Keratinocyte (primary cell): ENCODE data around the gene VWC2. TPM values are rescaled to one million over a fixed set of nuclear protein-coding genes. Genes with fewer than 3 reads are reported as not detected.

Experiments used
- DNase-seq: peaks from one replicate; pipeline ENCODE4 v3.0.0-alpha.2; 2011; ENCODE audit warnings: low read depth, missing footprints, low spot score
- FAIRE-seq: peaks from 2 replicates; lab custom pipeline; 2011; peaks lifted over from hg19 to GRCh38; lab: Jason Lieb, UNC
- H2AFZ ChIP-seq: 2 replicates; pipeline ENCODE4 v1.6.0; 2012; ENCODE audit warnings: low read length, control low read depth, inconsistent platforms; ENCODE audit not compliant: control insufficient read depth
- H3K27ac ChIP-seq: 2 replicates; pipeline ENCODE4 v1.5.1; 2011; ENCODE audit warnings: low read length; ENCODE audit not compliant: control insufficient read depth, insufficient read depth
- H3K27me3 ChIP-seq: 3 replicates; pipeline ENCODE4 v1.6.0; 2011; ENCODE audit warnings: low read length; ENCODE audit not compliant: control insufficient read depth, insufficient read depth; ENCODE audit errors: extremely low read depth
- H3K36me3 ChIP-seq, 2 experiments: 2 replicates in 1 of 2; 3 replicates in 1 of 2; pipeline ENCODE4 v1.5.1; 2011; ENCODE audit warnings: low read length in 2 of 2, mild to moderate bottlenecking in 1 of 2; ENCODE audit not compliant: control insufficient read depth in 2 of 2, insufficient read depth in 2 of 2; ENCODE audit errors: extremely low read depth in 1 of 2
- H3K4me1 ChIP-seq: 3 replicates; pipeline ENCODE4 v1.5.1; 2011; ENCODE audit warnings: low read length; ENCODE audit not compliant: control insufficient read depth, insufficient read depth; ENCODE audit errors: extremely low read depth
- H3K4me2 ChIP-seq: 3 replicates; pipeline ENCODE4 v1.6.0; 2011; ENCODE audit warnings: low read depth, low read length; ENCODE audit not compliant: control insufficient read depth, insufficient read depth; ENCODE audit errors: extremely low read depth
- H3K4me3 ChIP-seq, 3 experiments: fragments of 200-600 bp in 1 of 3; sonication (generic) in 1 of 3; 2 replicates in 2 of 3; 3 replicates in 1 of 3; pipeline ENCODE4 v1.5.1; 2011 to 2016; ENCODE audit warnings: low read length in 3 of 3, mild to moderate bottlenecking in 3 of 3, control low read depth in 2 of 3, inconsistent platforms in 1 of 3, low read depth in 1 of 3, mixed read lengths in 1 of 3, mixed run types in 1 of 3, moderate library complexity in 1 of 3; ENCODE audit not compliant: control insufficient read depth in 2 of 3, insufficient read depth in 2 of 3; ENCODE audit errors: extremely low read depth in 1 of 3
- H3K79me2 ChIP-seq: 2 replicates; pipeline ENCODE4 v1.6.0; 2012; ENCODE audit warnings: low read length; ENCODE audit not compliant: control insufficient read depth, insufficient read depth
- H3K9ac ChIP-seq: 3 replicates; pipeline ENCODE4 v1.6.0; 2011; ENCODE audit warnings: low read length; ENCODE audit not compliant: control insufficient read depth, insufficient read depth; ENCODE audit errors: extremely low read depth
- H3K9me1 ChIP-seq: 3 replicates; pipeline ENCODE4 v1.6.0; 2011; ENCODE audit warnings: low read length; ENCODE audit not compliant: control insufficient read depth, insufficient read depth; ENCODE audit errors: extremely low read depth
- H3K9me3 ChIP-seq: 2 replicates; pipeline ENCODE4 v1.5.1; 2012; ENCODE audit warnings: low read depth, low read length; ENCODE audit not compliant: control insufficient read depth
- H4K20me1 ChIP-seq: 3 replicates; pipeline ENCODE4 v1.6.0; 2011; ENCODE audit warnings: low read length; ENCODE audit not compliant: control insufficient read depth, insufficient read depth; ENCODE audit errors: extremely low read depth
- CTCF ChIP-seq, 3 experiments: IDR thresholded peaks in 1 of 3; conservative IDR thresholded peaks in 1 of 3; optimal IDR thresholded peaks in 1 of 3; 2 replicates in 2 of 3; 3 replicates in 1 of 3; pipeline versions ENCODE3 to v1.5.1; 2011; ENCODE audit warnings: low read length in 3 of 3, mild to moderate bottlenecking in 3 of 3, moderate library complexity in 2 of 3, control low read depth in 1 of 3, inconsistent platforms in 1 of 3; ENCODE audit not compliant: insufficient read depth in 2 of 3; ENCODE audit errors: extremely low read depth in 1 of 3
- EZH2 ChIP-seq: IDR thresholded peaks from one replicate; pipeline ENCODE4 v1.6.1; 2012; ENCODE audit warnings: inconsistent platforms, mild to moderate bottlenecking, low read length, moderate library complexity
- dilution Hi-C: fragments of 300-500 bp; cut with MboI; formaldehyde crosslinking; loops from one replicate; pipeline ENCODE4 v1.7.0; 2020; ENCODE audit warnings: low sequenced_read_pairs; ENCODE audit not compliant: extremely low pct_ligation_motif_present
- polyA plus RNA-seq, 5 experiments: library from polyadenylated mRNA; depleted of rRNA in 3 of 5; stranded (reverse) in 3 of 5; stranded (forward) in 1 of 5; unstranded in 1 of 5; fragments of >200 nt; gene quantifications; 1 replicate in 1 of 5; 2 replicates in 3 of 5; 3 replicates in 1 of 5; pipeline versions ENCODE4 v1.2.1 to v1.2.3, GENCODE V29; 2011 to 2012; ENCODE audit warnings: missing spikeins in 2 of 5, low read depth in 1 of 5, low replicate concordance in 1 of 5

Gene VWC2
- polyA plus RNA-seq, 1 donor (not counting 4 experiments of a cell fraction or from before 2014, with no cell fraction given) = not detected

DNA sequence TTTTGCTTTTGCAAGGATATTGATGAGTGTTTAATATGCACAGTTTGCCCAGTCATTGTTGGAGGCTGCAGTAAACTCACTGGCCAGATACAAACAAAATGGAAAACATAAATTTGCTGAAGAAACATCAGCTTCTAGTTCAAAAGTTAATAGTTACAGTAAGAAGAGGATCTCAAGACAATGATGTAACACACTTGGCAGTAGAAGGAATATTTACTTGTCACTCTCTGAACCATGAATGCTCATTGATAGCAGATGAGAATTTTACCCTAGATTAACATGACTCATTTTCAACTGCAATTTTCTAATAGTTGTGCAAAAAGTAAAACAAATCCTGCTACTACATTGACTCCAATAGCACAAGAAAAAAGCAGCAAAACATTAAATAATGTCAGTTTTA lies 47.7 kb downstream of the VWC2 start:
- Histone ChIP-seq H3K79me2 (no peaks in the 10 kb centered on the region), H3K9ac (no peak overlapping the region), H3K9me1 (no peaks in the 10 kb centered on the region), H3K27me3 (no peaks in the 10 kb centered on the region), H3K4me1 (no peaks in the 10 kb centered on the region), H3K27ac (no peak overlapping the region), H3K4me2 (no peak overlapping the region), H2AFZ (no peak overlapping the region), H3K9me3 (no peaks in the 10 kb centered on the region), H3K36me3 (no peaks in the 10 kb centered on the region), H4K20me1 (no peaks in the 10 kb centered on the region), H3K4me3 (no peak overlapping the region)
- no peak for FAIRE-seq
- dilution Hi-C loops = no loop called here
- TF ChIP-seq CTCF (optimal IDR thresholded peaks at IDR 0.05 in 1 of 3, IDR thresholded peaks at IDR 0.05 in 1 of 3, conservative IDR thresholded peaks at IDR 0.05 in 1 of 3; ENCODE audit: extremely low read depth in 1 of 3, insufficient read depth in 2 of 3, low read length in 3 of 3) (no peak), EZH2 (no peak)
- no peak for DNase-seq

DNA sequence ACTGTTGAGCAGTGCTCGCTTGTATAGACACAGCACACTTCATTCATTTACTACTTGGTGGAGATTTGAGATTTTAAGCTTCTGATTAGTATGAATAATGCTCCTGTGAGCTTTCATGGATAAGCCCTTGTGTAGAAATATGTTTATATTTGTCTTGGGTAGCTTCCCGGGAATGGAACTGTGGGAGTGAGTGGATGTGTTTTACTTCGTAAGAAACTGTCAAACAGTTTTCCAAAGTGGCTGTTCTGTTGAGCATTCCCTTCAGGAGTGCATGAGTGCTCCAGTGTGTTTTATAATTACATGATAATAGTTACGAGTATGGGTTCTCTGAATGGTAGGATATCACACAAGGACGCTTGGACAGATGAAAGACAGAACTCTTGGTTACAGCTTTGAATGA lies 49.4 kb downstream of the VWC2 start:
- DNase-seq = no peak
- H3K27me3 ChIP-seq = no peaks in the 10 kb centered on the region
- TF ChIP-seq EZH2 = no peak
- TF ChIP-seq CTCF (optimal IDR thresholded peaks at IDR 0.05 in 1 of 3, IDR thresholded peaks at IDR 0.05 in 1 of 3, conservative IDR thresholded peaks at IDR 0.05 in 1 of 3; ENCODE audit: extremely low read depth in 1 of 3, insufficient read depth in 2 of 3, low read length in 3 of 3) = no peak
- H3K79me2 ChIP-seq = no peaks in the 10 kb centered on the region
- no peak overlapping the region for H3K4me3 ChIP-seq
- no peaks in the 10 kb centered on the region for H3K9me1 ChIP-seq
- H3K27ac ChIP-seq = no peak overlapping the region
- no peak overlapping the region for H3K9ac ChIP-seq
- no peak overlapping the region for H2AFZ ChIP-seq
- dilution Hi-C loops = no loop called here
- H3K4me2 ChIP-seq = no peak overlapping the region
- no peaks in the 10 kb centered on the region for H4K20me1 ChIP-seq
- no peaks in the 10 kb centered on the region for H3K9me3 ChIP-seq
- H3K4me1 ChIP-seq = no peaks in the 10 kb centered on the region
- no peaks in the 10 kb centered on the region for H3K36me3 ChIP-seq
- FAIRE-seq = no peak
